Measurements from ENCODE around the gene ICAM4. TPM values are rescaled to one million over a fixed set of nuclear protein-coding genes. Genes with fewer than 3 reads are reported as not detected.
"Not testable (repeated sequence)": the region's sequence is repeated elsewhere in the genome, so short reads cannot be mapped to it uniquely, and the experiment has no call there.

The ICAM4 gene
- total RNA-seq, 1 donor from 2014 or later: not detected

DNA sequence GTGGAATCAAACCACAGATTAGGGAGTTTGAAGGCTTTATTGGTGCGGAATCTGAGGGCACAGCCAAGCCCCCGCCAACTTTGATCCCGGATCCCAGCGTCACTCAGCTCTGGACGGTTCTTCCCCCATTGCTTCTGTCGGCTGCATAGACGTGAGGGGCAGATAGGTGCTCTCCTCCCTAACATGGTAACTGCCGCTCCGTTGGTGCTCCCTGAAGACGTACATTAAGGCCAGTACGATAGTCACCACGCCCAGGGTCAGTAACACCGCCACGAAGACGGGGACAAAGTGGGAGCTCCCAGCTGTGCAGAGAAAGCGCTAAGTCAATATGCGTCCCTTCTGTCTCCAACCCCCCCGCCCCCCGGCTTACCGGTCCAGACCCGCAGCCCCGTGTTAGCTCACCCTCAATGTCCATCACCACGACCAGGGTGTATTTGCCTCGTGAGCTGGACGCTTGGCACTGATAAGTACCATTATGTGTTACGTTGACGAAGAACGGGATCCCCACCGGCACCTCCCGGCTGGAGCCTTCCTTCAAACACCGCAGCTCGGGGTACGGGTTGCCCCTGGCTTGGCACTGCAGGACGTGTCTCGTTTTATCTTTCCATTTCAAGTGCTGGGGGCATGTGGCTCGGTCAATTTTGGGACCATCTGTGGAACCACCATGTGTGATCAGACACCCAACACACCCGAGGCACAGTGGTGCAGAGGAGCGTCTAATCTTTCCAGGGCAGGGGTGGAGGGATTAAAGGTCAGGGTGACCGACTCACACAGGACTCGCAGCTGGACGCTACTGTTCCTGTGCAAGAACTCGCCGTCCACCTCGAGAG is 47.2 kb downstream of the ICAM4 start:
- DNase-seq (ENCODE audit: low spot score): peak; percentile 33
- peaks cover 7% of the 10 kb centered on the region for H3K27me3 ChIP-seq
- H4K20me1 ChIP-seq (ENCODE audit: low read depth): peaks cover 50% of the 10 kb centered on the region
- Mint-ChIP-seq H3K4me3 (peak overlapping the region; percentile 98), H3K36me3 (peaks cover 4% of the 10 kb centered on the region), H3K27me3 (ENCODE audit: insufficient read depth, low read depth) (peaks cover 8% of the 10 kb centered on the region), H3K4me1 (peaks cover 22% of the 10 kb centered on the region), H3K27ac (peak overlapping the region; percentile 97), H3K9me3 (no peaks in the 10 kb centered on the region)
- no peak for TF ChIP-seq EZH2phosphoT487 (IDR thresholded peaks at IDR 0.05)
- no peak for TF ChIP-seq CTCF (IDR thresholded peaks at IDR 0.05)
- no peak for TF ChIP-seq EZH2 (IDR thresholded peaks at IDR 0.05)
- H3K4me2 ChIP-seq: peak overlapping the region; percentile 81
- H3K9me3 ChIP-seq (ENCODE audit: low read depth): no peaks in the 10 kb centered on the region
- peaks cover 38% of the 10 kb centered on the region for H3K79me2 ChIP-seq (ENCODE audit: low read depth)
- no peak overlapping the region for H3K27ac ChIP-seq
- peak overlapping the region; percentile 71 for H3K4me3 ChIP-seq
- peaks cover 16% of the 10 kb centered on the region for H3K4me1 ChIP-seq
- H3F3A ChIP-seq (ENCODE audit: low read depth): peaks cover 10% of the 10 kb centered on the region
- H2AFZ ChIP-seq (replicated peaks): peak overlapping the region; percentile 70
- H3K36me3 ChIP-seq: no peaks in the 10 kb centered on the region
- no peak overlapping the region for H3K9ac ChIP-seq

- Histone ChIP-seq H3K9me3 (ENCODE audit: low read depth) (no peaks in the 10 kb centered on the region), H3K79me2 (ENCODE audit: low read depth) (peaks cover 32% of the 10 kb centered on the region), H3F3A (ENCODE audit: low read depth) (peaks cover 10% of the 10 kb centered on the region), H3K4me1 (peaks cover 16% of the 10 kb centered on the region), H3K4me2 (peak overlapping the region; percentile 81), H3K27me3 (peaks cover 7% of the 10 kb centered on the region), H3K27ac (no peak overlapping the region), H2AFZ (replicated peaks) (peak overlapping the region; percentile 59), H3K36me3 (no peaks in the 10 kb centered on the region), H3K4me3 (peak overlapping the region; percentile 71), H4K20me1 (ENCODE audit: low read depth) (peaks cover 42% of the 10 kb centered on the region), H3K9ac (no peak overlapping the region)
- peaks cover 10% of the 10 kb centered on the region for H3K27me3 Mint-ChIP-seq (ENCODE audit: insufficient read depth, low read depth)
- DNase-seq (ENCODE audit: low spot score): peak; percentile 93
- H3K27ac Mint-ChIP-seq: peak overlapping the region; percentile 57
- TF ChIP-seq EZH2 (IDR thresholded peaks at IDR 0.05): no peak
- peak; percentile 24 for TF ChIP-seq CTCF (IDR thresholded peaks at IDR 0.05)
- H3K9me3 Mint-ChIP-seq: no peaks in the 10 kb centered on the region
- H3K4me3 Mint-ChIP-seq: peak overlapping the region; percentile 98
- H3K36me3 Mint-ChIP-seq: peaks cover 3% of the 10 kb centered on the region
- peaks cover 22% of the 10 kb centered on the region for H3K4me1 Mint-ChIP-seq
Observed at GRCh38 chr19:10334588-10335351, 48.0 kb downstream of the ICAM4 start.

GRCh38 chr19:10335352-10335985 is 48.7 kb downstream of the ICAM4 start:
- Histone ChIP-seq H3K9me3 (ENCODE audit: low read depth) (no peaks in the 10 kb centered on the region), H3K4me1 (peaks cover 16% of the 10 kb centered on the region), H3K79me2 (ENCODE audit: low read depth) (peaks cover 25% of the 10 kb centered on the region), H3K9ac (no peak overlapping the region), H3F3A (ENCODE audit: low read depth) (peaks cover 10% of the 10 kb centered on the region), H3K36me3 (no peaks in the 10 kb centered on the region), H3K4me3 (peak overlapping the region; percentile 71), H3K27ac (no peak overlapping the region), H2AFZ (replicated peaks) (no peak overlapping the region), H3K27me3 (peaks cover 7% of the 10 kb centered on the region), H4K20me1 (ENCODE audit: low read depth) (peaks cover 36% of the 10 kb centered on the region), H3K4me2 (peak overlapping the region; percentile 81)
- DNase-seq (ENCODE audit: low spot score): no peak
- Mint-ChIP-seq H3K9me3 (no peaks in the 10 kb centered on the region), H3K4me1 (peaks cover 22% of the 10 kb centered on the region), H3K4me3 (peak overlapping the region; percentile 98), H3K27me3 (ENCODE audit: insufficient read depth, low read depth) (peaks cover 11% of the 10 kb centered on the region), H3K36me3 (no peaks in the 10 kb centered on the region), H3K27ac (no peak overlapping the region)
- no peak for TF ChIP-seq CTCF (IDR thresholded peaks at IDR 0.05)
- TF ChIP-seq EZH2 (IDR thresholded peaks at IDR 0.05): no peak
- TF ChIP-seq EZH2phosphoT487 (IDR thresholded peaks at IDR 0.05): no peak

GRCh38 chr19:10336725-10337124 is 50.0 kb downstream of the ICAM4 start:
- H3K4me2 ChIP-seq; H3K9me3 Mint-ChIP-seq; H3K4me3 ChIP-seq; H3K36me3 Mint-ChIP-seq; H3K9ac ChIP-seq; H3K4me3 Mint-ChIP-seq; H3K9me3 ChIP-seq (ENCODE audit: low read depth); DNase-seq (ENCODE audit: low spot score); H3K27ac Mint-ChIP-seq; H3K36me3 ChIP-seq; H3K27ac ChIP-seq; H3K27me3 ChIP-seq; H2AFZ ChIP-seq (replicated peaks): not testable (repeated sequence)
- Histone ChIP-seq H3K79me2 (ENCODE audit: low read depth) (peaks cover 14% of the 10 kb centered on the region), H3F3A (ENCODE audit: low read depth) (peaks cover 10% of the 10 kb centered on the region), H3K4me1 (peaks cover 15% of the 10 kb centered on the region), H4K20me1 (ENCODE audit: low read depth) (peaks cover 26% of the 10 kb centered on the region)
- Mint-ChIP-seq H3K4me1 (peaks cover 22% of the 10 kb centered on the region), H3K27me3 (ENCODE audit: insufficient read depth, low read depth) (peaks cover 11% of the 10 kb centered on the region)

Measured in neural progenitor cell (in vitro differentiated cells).